ENCODE data around the gene SORCS2. TPM values are rescaled to one million over a fixed set of nuclear protein-coding genes. Genes with fewer than 3 reads are reported as not detected.

SORCS2 gene
- total and polyA plus RNA-seq, 12 donors = 0.25 to 5.4 (median 2.2) TPM

DNA sequence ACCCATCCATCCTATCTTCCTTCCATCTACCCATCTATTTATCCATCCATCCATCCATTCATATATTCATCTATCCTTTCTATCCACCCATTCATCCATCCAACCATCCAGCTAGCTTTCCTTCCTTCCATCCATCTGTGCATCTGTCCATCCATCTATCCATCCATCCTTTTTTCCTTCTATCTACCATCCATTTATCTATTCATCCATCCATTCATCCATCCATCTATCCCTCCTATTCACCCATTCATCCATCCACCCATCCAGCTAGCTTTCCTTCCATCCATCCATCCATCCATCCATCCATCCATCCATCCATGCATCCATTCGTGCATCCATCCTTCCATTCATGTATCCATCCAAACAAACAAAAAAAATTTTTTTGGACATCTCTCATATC lies 123.6 kb downstream of the SORCS2 start:
- Histone ChIP-seq H3K4me3 (no peak overlapping the region), H3K36me3 (no peaks in the 10 kb centered on the region), H3K9me3 (peaks cover 0 to 30% (median 14%) of the 10 kb centered on the region in 11 donors), H3K4me1 (no peaks in the 10 kb centered on the region), H3K27me3 (peaks cover 0 to 8% (median 0%) of the 10 kb centered on the region in 7 donors), H3K27ac (no peak overlapping the region)
- TF ChIP-seq, protein P1, sequence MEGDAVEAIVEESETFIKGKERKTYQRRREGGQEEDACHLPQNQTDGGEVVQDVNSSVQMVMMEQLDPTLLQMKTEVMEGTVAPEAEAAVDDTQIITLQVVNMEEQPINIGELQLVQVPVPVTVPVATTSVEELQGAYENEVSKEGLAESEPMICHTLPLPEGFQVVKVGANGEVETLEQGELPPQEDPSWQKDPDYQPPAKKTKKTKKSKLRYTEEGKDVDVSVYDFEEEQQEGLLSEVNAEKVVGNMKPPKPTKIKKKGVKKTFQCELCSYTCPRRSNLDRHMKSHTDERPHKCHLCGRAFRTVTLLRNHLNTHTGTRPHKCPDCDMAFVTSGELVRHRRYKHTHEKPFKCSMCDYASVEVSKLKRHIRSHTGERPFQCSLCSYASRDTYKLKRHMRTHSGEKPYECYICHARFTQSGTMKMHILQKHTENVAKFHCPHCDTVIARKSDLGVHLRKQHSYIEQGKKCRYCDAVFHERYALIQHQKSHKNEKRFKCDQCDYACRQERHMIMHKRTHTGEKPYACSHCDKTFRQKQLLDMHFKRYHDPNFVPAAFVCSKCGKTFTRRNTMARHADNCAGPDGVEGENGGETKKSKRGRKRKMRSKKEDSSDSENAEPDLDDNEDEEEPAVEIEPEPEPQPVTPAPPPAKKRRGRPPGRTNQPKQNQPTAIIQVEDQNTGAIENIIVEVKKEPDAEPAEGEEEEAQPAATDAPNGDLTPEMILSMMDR (IDR thresholded peaks at IDR 0.05) = no peak
- intact Hi-C loops (cut with DNase I) = no loop called here
- WGBS, 2 donors = 81 to 91% methylated on average over 1 of the region's 1 CpG
- ATAC-seq (no peak), DNase-seq (no peak)

DNA sequence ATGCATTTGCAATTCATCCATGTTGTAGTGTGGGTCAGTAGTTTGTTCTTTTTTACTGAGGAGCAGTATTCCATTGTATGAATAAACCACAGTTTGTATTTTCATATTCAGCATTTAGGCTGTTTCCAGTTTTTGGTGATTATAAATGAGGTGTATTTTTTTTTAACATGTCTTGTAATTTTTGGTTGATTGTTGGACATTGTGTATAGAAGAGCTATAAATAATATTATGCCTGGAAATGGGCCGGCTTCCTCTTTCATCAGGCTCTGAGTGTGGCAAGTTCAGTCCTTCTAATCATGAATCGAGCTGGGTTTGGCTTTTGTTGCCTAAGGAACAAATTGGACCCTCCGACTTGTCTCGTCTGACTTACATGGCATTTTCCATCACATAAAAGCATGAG lies 126.7 kb downstream of the SORCS2 start:
- H3K27ac ChIP-seq = no peak overlapping the region
- DNase-seq (no peak), ATAC-seq (no peak)
- WGBS, 2 donors = 75 to 95% methylated on average over 4 of the region's 4 CpGs
- intact Hi-C loops (cut with DNase I) = no loop called here
- H3K27me3 ChIP-seq = peaks cover 0 to 10% (median 0%) of the 10 kb centered on the region in 7 donors
- peaks cover 0 to 30% (median 14%) of the 10 kb centered on the region in 11 donors for H3K9me3 ChIP-seq
- TF ChIP-seq, protein P1 (IDR thresholded peaks at IDR 0.05) = no peak
- no peaks in the 10 kb centered on the region for H3K4me1 ChIP-seq
- H3K36me3 ChIP-seq = no peaks in the 10 kb centered on the region
- H3K4me3 ChIP-seq = no peak overlapping the region

DNA sequence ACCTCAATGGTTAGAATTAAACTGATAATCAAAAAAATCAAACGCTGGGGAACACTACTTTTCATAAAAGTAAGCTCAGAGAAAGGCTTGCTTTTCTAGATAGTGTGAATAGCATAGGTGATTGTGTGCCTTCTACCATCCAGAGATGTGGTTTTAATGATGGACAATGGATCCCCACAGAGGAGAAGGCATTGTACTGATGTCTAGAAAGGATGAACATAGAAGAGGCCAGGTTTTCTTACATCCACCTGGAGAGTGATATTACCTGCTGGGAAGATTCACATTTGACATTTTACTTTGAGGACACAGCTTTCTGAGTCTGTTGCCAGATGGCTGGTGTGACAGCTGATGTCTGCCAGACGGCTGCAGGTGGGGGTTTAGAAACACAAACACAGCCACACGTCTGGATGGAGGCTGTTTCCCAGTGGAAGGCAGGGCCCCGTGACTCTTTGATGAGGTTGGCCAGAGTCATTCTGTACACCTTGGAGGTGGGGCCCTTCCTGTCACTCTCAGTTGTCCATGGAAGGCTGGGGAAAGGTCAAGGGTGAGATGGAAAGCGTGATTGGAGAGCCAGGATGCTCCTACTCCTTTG lies 128.0 kb downstream of the SORCS2 start:
- Histone ChIP-seq H3K27me3 (peaks cover 0 to 6% (median 0%) of the 10 kb centered on the region in 7 donors), H3K9me3 (peaks cover 0 to 30% (median 14%) of the 10 kb centered on the region in 11 donors), H3K4me1 (no peaks in the 10 kb centered on the region), H3K4me3 (no peak overlapping the region), H3K36me3 (no peaks in the 10 kb centered on the region), H3K27ac (no peak overlapping the region)
- WGBS, 2 donors = 46 to 54% methylated on average over 5 of the region's 5 CpGs
- TF ChIP-seq, protein P1 (IDR thresholded peaks at IDR 0.05) = no peak
- DNase-seq (no peak), ATAC-seq (no peak)
- intact Hi-C loops (cut with DNase I) = loop anchor here in 1 of 10 donors (10.0 kb wide), 1 partner anchor 404 kb away; no protein-coding TSS in a partner anchor

DNA sequence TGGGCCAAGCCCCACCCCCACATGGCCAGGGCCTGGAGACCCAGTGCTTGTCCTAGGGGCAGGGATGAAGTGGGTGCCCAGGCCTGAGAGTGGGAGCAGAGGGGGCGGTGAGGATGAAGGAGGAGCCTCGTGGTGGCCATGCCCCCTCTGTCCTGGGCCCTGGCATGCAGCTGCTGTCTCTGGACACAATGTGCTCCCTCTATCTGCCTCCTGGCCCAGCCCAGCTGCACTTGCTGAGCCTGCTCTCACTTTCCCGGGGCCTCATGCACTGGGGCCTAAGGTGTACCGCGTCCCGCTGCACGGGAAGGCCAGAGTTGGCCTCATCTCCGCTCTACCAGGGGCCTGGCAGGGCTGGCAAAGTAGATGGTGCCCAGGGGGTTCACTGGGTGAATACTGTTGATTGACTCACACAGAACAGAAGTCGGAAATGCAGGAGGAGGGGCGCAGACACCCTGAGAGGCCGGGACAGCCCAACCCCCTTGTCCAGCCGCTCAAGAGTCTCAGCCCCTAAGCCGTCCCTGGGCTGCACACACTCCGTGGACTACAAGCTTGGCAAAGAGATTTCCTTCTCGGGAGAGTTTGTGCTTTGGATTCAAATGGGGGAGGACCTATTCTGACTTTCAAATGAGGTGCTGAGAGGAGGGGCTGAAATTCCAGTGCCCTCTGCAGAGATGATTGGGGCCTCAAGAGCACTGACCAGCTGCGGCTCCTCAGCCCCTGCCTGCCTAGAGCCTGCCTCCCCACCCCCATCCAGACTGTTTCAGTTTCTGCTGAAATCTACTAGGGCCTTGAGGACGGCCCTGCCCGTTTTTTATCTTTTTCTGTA lies 130.0 kb downstream of the SORCS2 start:
- H3K4me3 ChIP-seq = no peak overlapping the region
- no peak for ATAC-seq
- H3K27me3 ChIP-seq = peaks cover 0 to 4% (median 0%) of the 10 kb centered on the region in 7 donors
- intact Hi-C loops (cut with DNase I) = loop anchor here in 1 of 10 donors (10.0 kb wide), 1 partner anchor 402 kb away; no protein-coding TSS in a partner anchor
- no peak overlapping the region for H3K27ac ChIP-seq
- TF ChIP-seq, protein P1 (IDR thresholded peaks at IDR 0.05) = no peak
- peaks cover 0 to 2% (median 0%) of the 10 kb centered on the region in 9 donors for H3K4me1 ChIP-seq
- WGBS, 2 donors = 62 to 63% methylated on average over 18 of the region's 18 CpGs
- DNase-seq = no peak
- peaks cover 0 to 30% (median 14%) of the 10 kb centered on the region in 11 donors for H3K9me3 ChIP-seq
- no peaks in the 10 kb centered on the region for H3K36me3 ChIP-seq
